ENCODE data around the gene MBTPS2.

GRCh38 chrX:21875013-21875412 lies 35.6 kb downstream of the MBTPS2 start:
- TF ChIP-seq POLR2A (IDR thresholded peaks at IDR 0.05), result no peak
- TF ChIP-seq CTCF (IDR thresholded peaks at IDR 0.05 in 8 of 11, conservative IDR thresholded peaks at IDR 0.05 in 3 of 11), result no peak
- no peak for TF ChIP-seq POLR2AphosphoS5 (IDR thresholded peaks at IDR 0.05)
